Heart left ventricle (tissue), 16 donors: Measurements from ENCODE around the gene PTTG1IP2. TPM values are rescaled to one million over a fixed set of nuclear protein-coding genes. Genes with fewer than 3 reads are reported as not detected.

ENCODE experiments used
- ATAC-seq, 4 donors: fragments of 200-7000 bp; cut with Tn5 transposase; one replicate each; pipeline ENCODE4 v1.9.1; 2020 to 2022; ENCODE audit warnings: moderate library complexity in 4 of 4, mild to moderate bottlenecking in 3 of 4, moderate number of reproducible peaks in 1 of 4
- DNase-seq, 5 donors: peaks; one replicate each; pipeline ENCODE4 v3.0.0-alpha.2; 2020
- H3K27ac ChIP-seq, 12 donors: fragments of 200-600 bp; sonication (generic) in 4 of 12; one replicate each; pipeline versions ENCODE4 v1.5.0 to v1.8.0; 2016 to 2022; ENCODE audit warnings: mild to moderate bottlenecking in 2 of 12
- H3K27me3 ChIP-seq, 9 donors: fragments of 200-600 bp; sonication (generic) in 2 of 9; one replicate each; pipeline versions ENCODE4 v1.5.1 to v1.8.0; 2016 to 2022; ENCODE audit warnings: mild to moderate bottlenecking in 3 of 9
- H3K36me3 ChIP-seq, 9 donors: fragments of 200-600 bp; sonication (generic) in 2 of 9; one replicate each; pipeline versions ENCODE4 v1.5.0 to v1.8.0; 2018 to 2022; ENCODE audit warnings: mild to moderate bottlenecking in 2 of 9
- H3K4me1 ChIP-seq, 12 donors: fragments of 200-600 bp; sonication (generic) in 4 of 12; one replicate each; pipeline versions ENCODE4 v1.5.0 to v1.8.0; 2016 to 2022; ENCODE audit warnings: mild to moderate bottlenecking in 3 of 12
- H3K4me3 ChIP-seq, 12 donors: fragments of 200-600 bp; sonication (generic) in 4 of 12; one replicate each; pipeline versions ENCODE4 v1.5.0 to v1.8.0; 2017 to 2022; ENCODE audit warnings: mild to moderate bottlenecking in 9 of 12, moderate library complexity in 4 of 12
- H3K9me3 ChIP-seq, 12 donors: fragments of 200-600 bp; sonication (generic) in 4 of 12; one replicate each; pipeline versions ENCODE4 v1.5.0 to v1.8.0; 2016 to 2022; ENCODE audit warnings: mild to moderate bottlenecking in 1 of 12
- CTCF ChIP-seq, 12 donors: fragments of 200-600 bp; sonication (generic) in 4 of 12; IDR thresholded peaks; one replicate each; pipeline versions ENCODE4 v1.5.0 to v1.8.0; 2018 to 2022; ENCODE audit warnings: antibody characterized with exemption in 12 of 12, mild to moderate bottlenecking in 5 of 12
- POLR2A ChIP-seq, 2 donors: fragments of 450-650 bp; IDR thresholded peaks; one replicate each; pipeline ENCODE4 v1.6.1; 2017; ENCODE audit warnings: antibody characterized with exemption in 2 of 2, mild to moderate bottlenecking in 2 of 2, moderate library complexity in 2 of 2
- WGBS, 4 donors: extraction: QIAGEN DNeasy Blood & Tissue Kit in 2 of 4; methylation state at CpG; one replicate each; pipeline versions ENCODE4 v1.1.5 to v1.1.7; 2013 to 2018; 5-methylcytosine and 5-hydroxymethylcytosine counted together
- intact Hi-C, 10 donors: fragments of 100-400 bp; cut with DNase I; formaldehyde crosslinking; loops; one replicate each; pipeline versions ENCODE4 v1.11.1 to v1.14.2; 2022
- polyA plus RNA-seq, 2 donors: library from polyadenylated mRNA; stranded (reverse); fragments of 200-250 nt; gene quantifications; one replicate each; pipeline ENCODE4 v1.2.3, GENCODE V29; 2013
- total RNA-seq, 9 donors: library from RNA; depleted of rRNA in 2 of 9; stranded (reverse); fragments of >200 nt in 2 of 9; fragmentation: NEBNext Ultra II Directional in 3 of 9; extraction: Animal tissue kit (Norgen Biotek cat#: 25700) in 3 of 9; gene quantifications; one replicate each; pipeline versions ENCODE4 v1.1.0 to v1.2.4, GENCODE V29; 2016 to 2023
- donor health status: ischemic (EF 13 %, LVEDD 7.1; RV severe dilation, severe dysfunction).
- donor health status: healthy with polysubstance abuse.
- donor health status: DM: no; HTN: yes; CAD: no.
- donor health status: DM: no; HTN: no; CAD: no.
- donor health status: ischemic (EF 25% LVEDD 6.9; RV normal size, moderate dysfunction).
- donor health status: ischemic (EF 25% LVEDD 5.7; RV mildly dilated, moderate dysfunction).
- donor health status: healthy.
- donor health status: DM: yes; HTN: yes; CAD: no.
- donor health status: ischemic (EF 35%, LVEDD 5.7; RV mildly dilated, moderate dysfunction).
- donor health status: nonischemic (EF 11% LVEDD 7.7; RV severe dilation, severe dysfunction).
- donor health status: DM: yes; HTN: yes; CAD: no.
- donor health status: PGD.
- donor health status: ischemic (EF 29% LVEDD 5.4; RV normal size, mild dysfunction).
- donor health status: nonischemic (EF 23%, LVEDD 6.1; RV moderate dilation, normal function).

PTTG1IP2 gene
- total and polyA plus RNA-seq, 11 donors: not detected

GRCh38 chr7:90465816-90466215 is 3.6 kb upstream of the PTTG1IP2 start:
- Histone ChIP-seq H3K36me3 (no peaks in the 10 kb centered on the region), H3K4me3 (no peak overlapping the region), H3K9me3 (peaks cover 0 to 13% (median 0%) of the 10 kb centered on the region in 12 donors), H3K4me1 (peaks cover 0 to 11% (median 0%) of the 10 kb centered on the region in 12 donors), H3K27me3 (no peaks in the 10 kb centered on the region), H3K27ac (no peak overlapping the region)
- intact Hi-C loops: no loop called here
- ATAC-seq (no peak), DNase-seq (no peak)
- TF ChIP-seq POLR2A (IDR thresholded peaks at IDR 0.05): no peak
- TF ChIP-seq CTCF (IDR thresholded peaks at IDR 0.05): no peak

GRCh38 chr7:90472805-90473540 is 3.5 kb downstream of the PTTG1IP2 start:
- 63 to 90% (median 75%) methylated on average over 1 of the region's 1 CpG for WGBS, 4 donors
- Histone ChIP-seq H3K27ac (no peak overlapping the region), H3K4me3 (no peak overlapping the region), H3K36me3 (no peaks in the 10 kb centered on the region), H3K4me1 (no peaks in the 10 kb centered on the region), H3K27me3 (no peaks in the 10 kb centered on the region), H3K9me3 (no peaks in the 10 kb centered on the region)
- TF ChIP-seq CTCF (IDR thresholded peaks at IDR 0.05) (no peak), POLR2A (IDR thresholded peaks at IDR 0.05) (no peak)
- ATAC-seq (no peak), DNase-seq (no peak)
- intact Hi-C loops: no loop called here

- H3K4me1 ChIP-seq: no peaks in the 10 kb centered on the region
- intact Hi-C loops: no loop called here
- no peaks in the 10 kb centered on the region for H3K9me3 ChIP-seq
- TF ChIP-seq POLR2A (IDR thresholded peaks at IDR 0.05) (no peak), CTCF (IDR thresholded peaks at IDR 0.05) (no peak)
- DNase-seq (no peak), ATAC-seq (no peak)
- H3K4me3 ChIP-seq: no peak overlapping the region
- no peak overlapping the region for H3K27ac ChIP-seq
- no peaks in the 10 kb centered on the region for H3K27me3 ChIP-seq
- H3K36me3 ChIP-seq: no peaks in the 10 kb centered on the region
These were observed 4.4 kb downstream of the PTTG1IP2 start for GRCh38 chr7:90473814-90474213.

GRCh38 chr7:90474284-90475210 is 5.1 kb downstream of the PTTG1IP2 start:
- no peak for TF ChIP-seq POLR2A (IDR thresholded peaks at IDR 0.05)
- no peak for TF ChIP-seq CTCF (IDR thresholded peaks at IDR 0.05)
- Histone ChIP-seq H3K27me3 (no peaks in the 10 kb centered on the region), H3K9me3 (no peaks in the 10 kb centered on the region), H3K4me3 (no peak overlapping the region), H3K27ac (no peak overlapping the region), H3K4me1 (no peaks in the 10 kb centered on the region), H3K36me3 (no peaks in the 10 kb centered on the region)
- 52 to 66% (median 62%) methylated on average over 2 of the region's 2 CpGs for WGBS, 4 donors
- intact Hi-C loops: no loop called here
- DNase-seq (no peak), ATAC-seq (no peak)
